EL (cell line): Measurements from ENCODE around the gene PBX3.
"Not testable (repeated sequence)": the region's sequence is repeated elsewhere in the genome, so short reads cannot be mapped to it uniquely, and the experiment has no call there.

Experiments used
- DNase-seq: peaks from one replicate; pipeline ENCODE4 v3.0.0-alpha.2; 2016

Gene PBX3

GRCh38 chr9:125749287-125749935 lies 2.2 kb downstream of the PBX3 start:
- DNase-seq = no peak

- DNase-seq = no peak
These were observed 2.9 kb downstream of the PBX3 start for GRCh38 chr9:125749951-125750626.

- no peak for DNase-seq
These were observed 3.4 kb downstream of the PBX3 start for GRCh38 chr9:125750627-125751011.

- no peak for DNase-seq
These were observed 5.0 kb downstream of the PBX3 start for GRCh38 chr9:125752070-125752628.

GRCh38 chr9:125754096-125754495 lies 6.9 kb downstream of the PBX3 start:
- DNase-seq = no peak

GRCh38 chr9:125755340-125755739 lies 8.2 kb downstream of the PBX3 start:
- no peak for DNase-seq

- DNase-seq = peak; percentile 5
These were observed 9.3 kb downstream of the PBX3 start for GRCh38 chr9:125756518-125756917.

GRCh38 chr9:125757834-125758233 lies 10.7 kb downstream of the PBX3 start:
- no peak for DNase-seq

- peak; percentile 32 for DNase-seq
These were observed 12.0 kb downstream of the PBX3 start for GRCh38 chr9:125758986-125759763.

GRCh38 chr9:125759764-125760129 lies 12.6 kb downstream of the PBX3 start:
- peak; percentile 4 for DNase-seq

GRCh38 chr9:125760537-125760936 lies 13.4 kb downstream of the PBX3 start:
- DNase-seq = no peak

GRCh38 chr9:125761676-125762450 lies 14.7 kb downstream of the PBX3 start:
- DNase-seq = no peak

GRCh38 chr9:125763394-125763801 lies 16.2 kb downstream of the PBX3 start:
- peak; percentile 15 for DNase-seq

GRCh38 chr9:125764198-125764597 lies 17.0 kb downstream of the PBX3 start:
- no peak for DNase-seq

GRCh38 chr9:125766468-125767221 lies 19.5 kb downstream of the PBX3 start:
- DNase-seq = no peak

- DNase-seq = no peak
These were observed 20.2 kb downstream of the PBX3 start for GRCh38 chr9:125767349-125767748.

GRCh38 chr9:125768803-125769202 lies 21.6 kb downstream of the PBX3 start:
- no peak for DNase-seq

- no peak for DNase-seq
These were observed 23.9 kb downstream of the PBX3 start for GRCh38 chr9:125771037-125771436.

- no peak for DNase-seq
These were observed 25.6 kb downstream of the PBX3 start for GRCh38 chr9:125772740-125773139.

- no peak for DNase-seq
These were observed 26.9 kb downstream of the PBX3 start for GRCh38 chr9:125774106-125774505.

GRCh38 chr9:125776789-125777188 lies 29.6 kb downstream of the PBX3 start:
- not testable (repeated sequence) for DNase-seq
